Loucy (cell line): Measurements from ENCODE around the gene TTC29.

ENCODE experiments used
- H2AFZ ChIP-seq: fragments of 200-600 bp; sonication (generic); 2 replicates; pipeline ENCODE4 v1.6.0; 2016; ENCODE audit warnings: antibody characterized with exemption, mild to moderate bottlenecking, low read length, moderate library complexity
- H3F3A ChIP-seq: fragments of 200-600 bp; 2 replicates; pipeline ENCODE4 v1.6.0; 2016; ENCODE audit warnings: antibody characterized with exemption, low read depth, mild to moderate bottlenecking
- H3K27me3 ChIP-seq: fragments of 200-600 bp; sonication (generic); 2 replicates; pipeline ENCODE4 v1.6.1; 2014; ENCODE audit warnings: low read length, mild to moderate bottlenecking; ENCODE audit not compliant: insufficient read depth, poor library complexity, severe bottlenecking
- H3K36me3 ChIP-seq: fragments of 200-600 bp; sonication (generic); 2 replicates; pipeline ENCODE4 v1.6.1; 2016; ENCODE audit warnings: low read length; ENCODE audit not compliant: insufficient read depth
- H3K4me1 ChIP-seq: fragments of 200-600 bp; sonication (generic); 2 replicates; pipeline ENCODE4 v1.5.1; 2014; ENCODE audit warnings: low read length, mild to moderate bottlenecking; ENCODE audit not compliant: insufficient read depth, poor library complexity, severe bottlenecking
- H3K4me2 ChIP-seq: fragments of 200-600 bp; sonication (generic); 2 replicates; pipeline ENCODE4 v1.6.0; 2014; ENCODE audit warnings: antibody characterized with exemption, low read length, low read depth, mild to moderate bottlenecking; ENCODE audit not compliant: poor library complexity, severe bottlenecking
- H3K4me3 ChIP-seq: fragments of 200-600 bp; sonication (generic); 2 replicates; pipeline ENCODE4 v1.5.1; 2014; ENCODE audit warnings: low read length, mild to moderate bottlenecking, mixed read lengths; ENCODE audit not compliant: poor library complexity, severe bottlenecking
- H3K79me2 ChIP-seq: fragments of 200-600 bp; sonication (generic); 2 replicates; pipeline ENCODE4 v1.6.1; 2014; ENCODE audit warnings: low read length; ENCODE audit not compliant: insufficient read depth
- H3K9ac ChIP-seq: fragments of 200-600 bp; sonication (generic); 2 replicates; pipeline ENCODE4 v1.6.0; 2014; ENCODE audit warnings: mild to moderate bottlenecking, low read depth, low read length, moderate library complexity; ENCODE audit not compliant: poor library complexity, severe bottlenecking
- H3K9me2 ChIP-seq: fragments of 200-600 bp; sonication (generic); replicated peaks from 2 replicates; pipeline ENCODE4 v1.6.1; 2016; ENCODE audit warnings: low read depth, low read length, mixed read lengths
- H3K9me3 ChIP-seq: fragments of 200-600 bp; sonication (generic); 2 replicates; pipeline ENCODE4 v1.6.1; 2014; ENCODE audit warnings: mild to moderate bottlenecking, antibody characterized with exemption, low read length, low read depth; ENCODE audit not compliant: insufficient read depth
- H4K20me1 ChIP-seq: fragments of 200-600 bp; sonication (generic); 2 replicates; pipeline ENCODE4 v1.6.0; 2014; ENCODE audit warnings: antibody characterized with exemption, low read length, mild to moderate bottlenecking; ENCODE audit not compliant: insufficient read depth, poor library complexity, severe bottlenecking
- EZH2phosphoT487 ChIP-seq: fragments of 200-600 bp; IDR thresholded peaks from 2 replicates; pipeline ENCODE4 v1.6.1; 2018; ENCODE audit warnings: antibody characterized with exemption, mild to moderate bottlenecking, moderate library complexity, borderline replicate concordance
- TF ChIP-seq, protein P1 (sequence below): fragments of 200-600 bp; sonication (generic); conservative IDR thresholded peaks from 2 replicates; pipeline ENCODE4 v1.5.1; 2014; ENCODE audit warnings: mild to moderate bottlenecking, antibody characterized with exemption, low read length

Gene TTC29

DNA sequence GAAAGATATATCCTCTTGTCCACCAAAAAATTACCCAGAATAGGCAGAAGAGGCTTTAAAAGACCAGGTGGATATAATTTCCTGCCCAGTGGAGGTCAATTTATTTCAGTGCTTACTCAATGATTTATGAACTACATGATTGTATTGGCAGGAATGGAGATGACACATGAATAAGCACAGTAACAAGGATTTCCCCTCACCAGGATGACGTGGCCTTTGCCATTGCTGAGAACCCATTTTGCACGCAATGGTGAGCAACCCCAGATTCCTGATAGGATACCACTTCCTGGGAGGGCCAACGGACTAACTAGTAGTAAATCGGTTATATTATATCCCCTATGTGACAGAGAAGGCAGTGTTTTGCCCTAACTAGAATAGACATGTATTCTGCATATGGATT, 11.6 kb upstream of the TTC29 start:
- Histone ChIP-seq H3F3A (no peaks in the 10 kb centered on the region), H2AFZ (no peak overlapping the region), H3K9me2 (no peaks in the 10 kb centered on the region), H3K9ac (no peak overlapping the region), H4K20me1 (no peaks in the 10 kb centered on the region), H3K27me3 (no peaks in the 10 kb centered on the region), H3K4me2 (no peak overlapping the region), H3K36me3 (no peaks in the 10 kb centered on the region), H3K4me1 (peaks cover 8% of the 10 kb centered on the region), H3K4me3 (no peak overlapping the region), H3K9me3 (no peaks in the 10 kb centered on the region), H3K79me2 (no peaks in the 10 kb centered on the region)
- TF ChIP-seq, protein P1, sequence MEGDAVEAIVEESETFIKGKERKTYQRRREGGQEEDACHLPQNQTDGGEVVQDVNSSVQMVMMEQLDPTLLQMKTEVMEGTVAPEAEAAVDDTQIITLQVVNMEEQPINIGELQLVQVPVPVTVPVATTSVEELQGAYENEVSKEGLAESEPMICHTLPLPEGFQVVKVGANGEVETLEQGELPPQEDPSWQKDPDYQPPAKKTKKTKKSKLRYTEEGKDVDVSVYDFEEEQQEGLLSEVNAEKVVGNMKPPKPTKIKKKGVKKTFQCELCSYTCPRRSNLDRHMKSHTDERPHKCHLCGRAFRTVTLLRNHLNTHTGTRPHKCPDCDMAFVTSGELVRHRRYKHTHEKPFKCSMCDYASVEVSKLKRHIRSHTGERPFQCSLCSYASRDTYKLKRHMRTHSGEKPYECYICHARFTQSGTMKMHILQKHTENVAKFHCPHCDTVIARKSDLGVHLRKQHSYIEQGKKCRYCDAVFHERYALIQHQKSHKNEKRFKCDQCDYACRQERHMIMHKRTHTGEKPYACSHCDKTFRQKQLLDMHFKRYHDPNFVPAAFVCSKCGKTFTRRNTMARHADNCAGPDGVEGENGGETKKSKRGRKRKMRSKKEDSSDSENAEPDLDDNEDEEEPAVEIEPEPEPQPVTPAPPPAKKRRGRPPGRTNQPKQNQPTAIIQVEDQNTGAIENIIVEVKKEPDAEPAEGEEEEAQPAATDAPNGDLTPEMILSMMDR: no peak
- TF ChIP-seq EZH2phosphoT487: no peak

DNA sequence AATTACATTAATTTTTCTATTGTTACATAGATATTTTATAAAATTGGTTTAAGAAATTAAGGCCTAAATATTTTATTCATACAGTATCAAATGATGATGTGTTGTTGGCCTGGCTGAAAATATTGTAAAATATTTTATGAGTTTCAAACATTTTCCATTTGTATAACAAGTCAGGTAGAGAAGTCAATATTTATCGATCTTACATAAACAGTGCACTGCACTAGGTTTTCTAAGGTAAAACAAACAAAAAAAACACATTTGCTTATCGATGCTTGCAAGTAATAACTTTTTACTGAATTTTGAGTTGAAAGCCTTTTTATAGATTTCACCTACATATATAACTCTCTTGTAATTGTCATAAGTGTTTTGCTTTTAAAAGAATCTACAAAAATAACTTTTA, 7.2 kb upstream of the TTC29 start:
- H3K4me2 ChIP-seq: no peak overlapping the region
- no peaks in the 10 kb centered on the region for H3K9me2 ChIP-seq
- H3K79me2 ChIP-seq: no peaks in the 10 kb centered on the region
- no peaks in the 10 kb centered on the region for H4K20me1 ChIP-seq
- no peak for TF ChIP-seq EZH2phosphoT487
- TF ChIP-seq, protein P1: no peak
- no peak overlapping the region for H2AFZ ChIP-seq
- H3K27me3 ChIP-seq: no peaks in the 10 kb centered on the region
- H3K9me3 ChIP-seq: no peaks in the 10 kb centered on the region
- H3K4me1 ChIP-seq: no peaks in the 10 kb centered on the region
- H3F3A ChIP-seq: no peaks in the 10 kb centered on the region
- H3K36me3 ChIP-seq: no peaks in the 10 kb centered on the region
- no peak overlapping the region for H3K9ac ChIP-seq
- H3K4me3 ChIP-seq: no peak overlapping the region

DNA sequence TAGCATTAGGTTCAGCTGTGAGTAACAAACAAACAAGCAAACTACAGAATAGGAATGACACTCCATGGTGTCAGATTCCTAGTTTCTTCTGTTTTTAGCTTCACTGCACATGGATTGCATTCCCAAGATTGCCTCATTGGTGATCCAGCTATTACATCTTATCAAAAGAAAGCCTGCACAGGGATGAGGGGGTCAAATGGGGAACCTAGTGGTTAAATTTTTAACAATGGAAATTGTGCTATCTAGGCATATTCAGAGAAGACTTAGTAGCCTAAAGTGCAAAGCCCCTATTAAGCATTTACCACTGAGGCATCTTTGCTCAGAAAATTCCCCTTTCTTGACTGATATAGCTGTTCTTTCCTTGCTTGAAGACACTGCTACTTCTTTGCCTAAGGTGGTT, 3.9 kb upstream of the TTC29 start:
- no peak overlapping the region for H2AFZ ChIP-seq
- no peak overlapping the region for H3K4me3 ChIP-seq
- H3K27me3 ChIP-seq: no peaks in the 10 kb centered on the region
- no peaks in the 10 kb centered on the region for H4K20me1 ChIP-seq
- no peaks in the 10 kb centered on the region for H3K79me2 ChIP-seq
- H3K36me3 ChIP-seq: no peaks in the 10 kb centered on the region
- TF ChIP-seq EZH2phosphoT487: no peak
- TF ChIP-seq, protein P1: no peak
- H3K9ac ChIP-seq: no peak overlapping the region
- H3K9me2 ChIP-seq: no peaks in the 10 kb centered on the region
- no peak overlapping the region for H3K4me2 ChIP-seq
- no peaks in the 10 kb centered on the region for H3F3A ChIP-seq
- H3K4me1 ChIP-seq: peaks cover 18% of the 10 kb centered on the region
- H3K9me3 ChIP-seq: no peaks in the 10 kb centered on the region
